ENCODE results near the gene ANKAR. TPM values are rescaled to one million over a fixed set of nuclear protein-coding genes. Genes with fewer than 3 reads are reported as not detected.
"Not testable (repeated sequence)": the region's sequence is repeated elsewhere in the genome, so short reads cannot be mapped to it uniquely, and the experiment has no call there.

The ANKAR gene
- total RNA-seq, 1 donor, result 9.4 TPM

DNA sequence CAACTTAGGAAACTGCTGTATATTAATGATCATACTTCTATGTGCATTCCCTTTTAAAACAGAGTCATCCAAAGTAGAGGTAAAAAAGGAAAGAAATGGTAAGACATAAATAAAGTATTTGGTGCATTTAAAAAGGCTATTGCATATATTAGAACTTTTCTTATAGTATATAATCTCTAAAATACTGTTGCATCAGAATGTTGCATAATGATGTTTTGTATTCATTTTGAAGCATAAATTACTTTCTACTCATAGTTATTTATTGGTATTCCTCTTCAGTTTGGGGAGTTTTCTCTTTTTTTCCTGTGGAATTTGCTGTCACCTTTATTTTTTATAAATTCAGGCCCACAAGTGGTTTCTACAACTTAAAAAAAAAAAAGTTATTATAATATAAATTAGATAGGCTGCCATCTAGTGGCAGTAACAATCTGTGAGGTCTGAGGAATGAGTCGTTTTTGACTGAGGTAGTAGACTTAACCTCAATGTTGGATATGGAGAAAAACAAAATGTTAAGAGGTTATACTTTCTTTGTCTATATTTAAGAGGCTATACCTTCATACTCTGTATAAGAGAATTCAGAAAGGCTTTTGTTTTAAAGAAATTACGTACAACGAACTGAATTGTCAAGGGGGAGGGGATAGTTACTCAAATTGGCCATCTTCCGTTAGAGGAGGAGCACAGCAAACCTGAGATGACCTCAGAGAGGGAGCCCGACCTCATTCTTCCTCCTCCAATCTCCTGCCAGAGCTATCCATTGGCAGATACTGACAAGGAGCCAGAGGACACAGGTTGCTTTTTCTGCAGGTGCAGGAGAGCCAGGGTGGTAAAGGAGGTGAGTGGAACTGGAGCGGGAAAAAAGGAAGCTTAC, 23.8 kb downstream of the ANKAR start:
- DNase-seq (ENCODE audit: low read depth in 2 of 3, low spot score in 2 of 3), result peak in 2 of 3 donors; percentile 53 to 87

GRCh38 chr2:189700681-189701080, 26.2 kb downstream of the ANKAR start:
- DNase-seq (ENCODE audit: low read depth in 2 of 3, low spot score in 2 of 3), result no peak

GRCh38 chr2:189702071-189702470, 27.6 kb downstream of the ANKAR start:
- peak in 2 of 3 donors; percentile 31 to 58 for DNase-seq (ENCODE audit: low read depth in 2 of 3, low spot score in 2 of 3)

DNA sequence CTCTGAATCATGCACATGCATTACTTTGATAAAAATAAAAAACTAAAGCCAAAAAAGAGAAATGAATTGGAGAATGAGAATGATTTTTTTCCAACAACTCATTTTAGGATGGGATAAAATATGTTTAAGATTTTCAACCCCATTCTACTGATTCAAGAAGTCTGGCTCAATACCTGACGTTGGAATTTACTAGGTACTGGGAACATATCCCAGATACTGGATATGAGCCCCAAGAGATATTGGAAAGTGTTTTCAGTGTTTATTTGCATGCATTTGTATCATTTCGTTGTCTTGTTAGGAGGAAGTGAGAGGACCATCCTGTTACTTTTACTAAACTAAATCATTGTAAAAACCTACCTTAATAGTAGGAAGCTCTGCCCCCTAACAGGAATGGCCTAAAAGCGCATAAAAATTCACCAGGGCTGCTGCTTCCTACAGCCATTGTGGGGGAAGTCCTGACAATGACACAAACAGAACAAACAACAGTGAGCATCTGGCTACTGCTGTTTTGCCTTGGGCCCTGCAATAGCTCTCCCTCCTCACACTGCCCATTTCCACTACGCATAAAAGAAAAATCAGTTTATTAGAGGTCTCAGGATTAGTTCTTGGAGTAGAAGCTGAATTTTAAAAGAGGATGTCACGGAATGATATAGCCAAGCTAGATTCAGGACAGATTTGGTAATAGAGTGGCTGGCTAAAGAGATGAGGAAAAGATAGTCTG, 35.2 kb downstream of the ANKAR start:
- no peak for DNase-seq (ENCODE audit: low read depth in 2 of 3, low spot score in 2 of 3)

DNA sequence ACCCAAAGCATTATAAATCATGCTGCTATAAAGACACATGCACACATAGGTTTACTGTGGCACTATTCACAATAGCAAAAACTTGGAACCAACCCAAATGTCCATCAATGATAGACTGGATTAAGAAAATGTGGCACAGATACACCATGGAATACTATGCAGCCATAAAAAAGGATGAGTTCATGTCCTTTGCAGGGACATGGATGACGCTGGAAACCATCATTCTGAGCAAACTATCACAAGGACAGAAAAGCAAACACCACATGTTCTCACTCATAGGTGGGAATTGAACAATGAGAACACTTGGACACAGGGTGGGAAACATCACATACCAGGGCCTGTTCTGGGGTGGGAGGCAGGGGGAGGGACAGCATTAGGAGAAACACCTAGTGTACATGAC, 43.1 kb downstream of the ANKAR start:
- DNase-seq (ENCODE audit: low read depth in 2 of 3, low spot score in 2 of 3), result not testable (repeated sequence)

GRCh38 chr2:189719571-189719970, 45.1 kb downstream of the ANKAR start:
- DNase-seq (ENCODE audit: low read depth in 2 of 3, low spot score in 2 of 3), result no peak

- no peak for DNase-seq (ENCODE audit: low read depth in 2 of 3, low spot score in 2 of 3)
These were observed 48.7 kb downstream of the ANKAR start for GRCh38 chr2:189723192-189723591.

Other genes starting within 250 kb of the ANKAR start
- gene WDR75, start 233.2 kb upstream of the ANKAR start, total RNA-seq, result 24.2 TPM
- 393 TPM for gene SLC40A1, start 93.9 kb upstream of the ANKAR start, total RNA-seq
- 15.1 TPM for gene ASNSD1, start 13.2 kb upstream of the ANKAR start, total RNA-seq
- 4.6 TPM for gene OSGEPL1, start 88.1 kb downstream of the ANKAR start, total RNA-seq
- gene ORMDL1, start 109.7 kb downstream of the ANKAR start, total RNA-seq, result 37.2 TPM
- 12.4 TPM for gene PMS1, start 109.8 kb downstream of the ANKAR start, total RNA-seq